ENCODE measurements around the gene ARHGEF11.
"Not testable (repeated sequence)": the region's sequence is repeated elsewhere in the genome, so short reads cannot be mapped to it uniquely, and the experiment has no call there.

ARHGEF11 gene

DNA sequence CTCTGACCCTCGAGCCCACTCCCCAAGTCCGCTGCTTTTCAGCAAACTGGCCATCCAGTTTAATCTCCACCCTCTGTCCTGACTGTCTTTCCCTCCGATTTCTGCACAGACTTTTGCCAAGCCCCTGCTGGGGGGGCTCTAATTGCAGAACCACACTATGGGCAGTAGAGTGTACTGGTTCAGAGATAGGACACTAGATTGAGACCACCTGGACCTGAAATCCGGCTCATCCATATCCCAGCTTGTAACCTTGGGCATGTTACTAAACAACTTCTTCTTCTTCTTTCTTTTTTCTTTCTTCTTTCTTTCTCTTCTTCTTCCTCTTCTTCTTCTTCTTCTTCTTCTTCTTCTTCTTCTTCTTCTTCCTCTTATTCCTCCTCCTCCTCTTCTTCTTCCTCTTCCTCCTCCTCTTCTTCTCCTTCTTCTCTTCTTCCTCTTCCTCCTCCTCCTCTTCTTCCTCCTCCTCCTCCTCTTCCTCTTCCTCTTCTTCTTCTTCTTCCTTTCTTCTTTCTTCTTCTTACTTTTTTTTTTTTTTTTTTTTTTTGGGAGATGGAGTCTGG, 117.4 kb downstream of the ARHGEF11 start:
- no peak for DNase-seq (ENCODE audit: low read depth)

DNA sequence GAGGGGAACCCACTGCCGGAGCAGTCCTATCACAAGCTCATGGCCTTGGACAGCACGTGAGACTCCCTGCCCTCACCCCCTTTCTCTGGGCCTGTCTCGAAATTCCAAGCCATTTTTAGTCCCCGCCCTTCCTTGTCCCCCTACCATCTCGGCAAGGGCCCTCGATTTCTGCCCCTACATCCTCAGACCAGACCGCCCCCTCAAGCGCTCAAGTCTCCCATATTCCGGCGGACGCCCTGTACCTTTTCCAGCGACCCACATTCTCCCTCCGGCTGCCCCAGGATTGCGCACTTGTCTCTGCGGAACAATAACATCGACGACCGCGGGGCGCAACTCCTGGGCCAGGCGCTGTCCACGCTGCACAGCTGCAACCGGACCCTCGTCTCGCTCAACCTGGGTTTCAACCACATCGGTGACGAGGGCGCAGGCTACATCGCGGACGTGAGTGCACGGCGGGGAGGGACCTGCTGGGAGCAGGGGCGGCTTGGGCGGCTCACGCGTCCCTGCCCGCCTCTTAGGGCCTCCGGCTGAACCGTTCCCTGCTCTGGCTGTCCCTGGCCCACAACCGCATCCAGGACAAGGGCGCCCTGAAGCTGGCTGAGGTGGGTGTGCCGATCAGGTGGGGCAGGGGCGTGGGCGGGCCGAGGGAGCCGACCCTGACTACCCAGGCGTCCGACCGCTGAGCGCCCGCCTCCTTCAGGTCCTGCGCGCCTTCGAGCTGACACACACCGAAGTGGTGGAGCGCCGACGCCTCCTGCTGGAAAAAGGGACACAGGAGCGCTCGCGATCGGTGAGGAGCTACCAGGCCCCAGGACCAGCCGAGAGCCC, 118.1 kb downstream of the ARHGEF11 start:
- DNase-seq (ENCODE audit: low read depth) = peak; percentile 31

DNA sequence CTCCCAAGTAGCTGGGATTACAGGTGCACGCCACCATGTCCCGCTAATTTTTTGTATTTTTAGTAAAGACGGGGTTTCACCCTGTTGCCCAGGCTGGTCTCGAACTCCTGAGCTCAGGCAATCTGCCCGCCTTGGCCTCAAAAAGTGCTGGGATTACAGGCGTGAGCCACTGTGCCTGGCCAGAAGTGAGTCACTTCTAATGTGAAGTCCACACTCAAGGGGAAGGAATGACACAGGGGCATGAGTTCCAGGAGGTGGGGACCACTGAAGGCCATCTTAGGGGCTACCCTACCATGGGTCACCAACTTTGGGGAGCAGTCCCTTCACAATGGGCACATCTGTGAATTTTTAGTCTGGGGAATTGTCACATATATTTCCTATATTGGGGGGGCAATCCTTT, 118.8 kb downstream of the ARHGEF11 start:
- DNase-seq (ENCODE audit: low read depth) = not testable (repeated sequence)

DNA sequence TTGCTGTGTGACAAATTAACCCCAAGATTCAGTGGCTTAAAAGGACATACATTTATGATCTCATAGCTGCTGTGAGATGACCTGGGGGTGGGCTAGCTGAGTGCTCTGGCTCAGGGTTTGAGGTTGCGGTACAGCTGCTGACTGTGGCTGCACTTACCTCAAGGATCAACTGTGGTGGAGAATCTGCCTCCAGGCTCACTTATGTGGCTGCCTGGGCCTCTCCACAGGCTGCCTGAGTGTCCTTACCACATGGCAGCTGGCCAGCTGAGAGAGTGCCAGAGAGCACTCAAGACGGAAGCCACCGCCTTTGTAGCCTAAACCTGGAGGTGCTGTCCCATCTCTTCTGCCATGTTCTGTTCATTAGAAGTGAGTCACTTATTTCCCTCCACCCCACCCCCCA, 119.4 kb downstream of the ARHGEF11 start:
- no peak for DNase-seq (ENCODE audit: low read depth)

DNA sequence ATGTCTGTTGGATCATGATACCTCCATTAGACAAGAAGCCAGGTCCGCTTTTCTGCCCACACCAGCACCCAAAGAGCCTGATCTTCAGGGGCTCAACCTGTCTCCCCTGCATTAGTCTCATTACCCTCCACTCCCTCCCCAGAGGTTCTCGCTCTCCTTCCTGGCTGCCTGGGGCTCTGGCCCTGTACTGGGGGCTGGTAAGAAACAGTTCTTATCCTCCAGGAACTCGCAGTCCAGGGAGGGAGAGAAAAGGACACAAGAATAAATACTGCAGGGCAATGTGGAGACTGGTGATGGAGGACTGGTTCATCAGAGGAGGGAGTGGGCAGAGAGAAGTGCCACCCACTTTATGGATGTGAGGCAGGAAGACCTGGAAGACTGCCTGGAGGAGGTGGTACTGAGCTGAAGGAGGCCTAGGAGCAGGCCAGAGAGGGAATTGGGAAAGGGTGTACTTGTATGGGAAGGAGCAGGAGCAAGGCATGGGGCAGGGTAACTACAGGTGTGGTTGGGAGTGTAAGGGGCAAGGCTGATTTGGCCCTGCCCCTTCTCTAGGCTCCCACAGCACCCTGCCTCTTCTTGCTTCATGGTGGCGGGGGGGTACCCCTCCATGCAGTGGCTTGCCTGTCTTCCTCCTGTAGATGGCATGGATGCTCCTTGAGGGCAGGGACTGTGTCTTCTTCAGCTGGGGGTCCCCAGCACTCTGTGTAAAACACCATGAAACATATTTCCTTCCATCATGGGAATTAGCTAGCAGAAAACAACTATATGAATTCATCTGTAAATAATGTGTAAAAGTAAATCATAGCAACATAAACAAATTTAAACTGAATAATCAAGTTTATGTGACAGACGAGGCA, 120.2 kb downstream of the ARHGEF11 start:
- DNase-seq (ENCODE audit: low read depth) = no peak

DNA sequence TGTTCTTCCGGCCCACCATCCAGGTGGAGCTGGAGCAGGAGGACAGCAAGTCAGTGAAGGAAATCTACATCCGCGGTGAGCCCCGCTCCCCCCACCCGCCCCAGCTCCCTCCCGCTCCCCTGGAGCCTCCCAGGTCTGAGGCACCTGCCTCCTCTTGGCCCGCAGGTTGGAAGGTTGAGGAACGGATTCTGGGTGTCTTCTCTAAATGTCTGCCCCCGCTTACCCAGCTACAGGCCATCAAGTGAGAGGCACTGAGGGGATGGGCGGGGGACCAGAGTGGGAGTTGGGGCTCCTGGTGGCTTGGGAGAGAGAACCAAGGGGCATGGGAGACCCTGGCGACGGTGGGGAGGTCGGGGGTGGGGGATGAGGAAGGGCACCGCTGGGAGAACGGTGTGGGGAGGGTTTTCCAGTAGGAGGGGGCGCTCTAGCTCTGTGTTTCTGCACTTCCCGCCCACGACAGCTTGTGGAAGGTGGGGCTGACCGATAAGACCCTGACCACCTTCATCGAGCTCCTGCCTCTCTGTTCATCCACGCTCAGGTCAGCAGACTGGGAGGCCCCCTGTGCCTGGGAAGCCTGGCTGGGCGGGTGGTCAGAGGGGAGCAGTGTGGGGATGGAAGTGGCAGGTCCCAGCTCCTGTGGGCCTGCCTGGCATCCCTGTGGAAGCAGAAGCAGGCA, 120.9 kb downstream of the ARHGEF11 start:
- no peak for DNase-seq (ENCODE audit: low read depth)

DNA sequence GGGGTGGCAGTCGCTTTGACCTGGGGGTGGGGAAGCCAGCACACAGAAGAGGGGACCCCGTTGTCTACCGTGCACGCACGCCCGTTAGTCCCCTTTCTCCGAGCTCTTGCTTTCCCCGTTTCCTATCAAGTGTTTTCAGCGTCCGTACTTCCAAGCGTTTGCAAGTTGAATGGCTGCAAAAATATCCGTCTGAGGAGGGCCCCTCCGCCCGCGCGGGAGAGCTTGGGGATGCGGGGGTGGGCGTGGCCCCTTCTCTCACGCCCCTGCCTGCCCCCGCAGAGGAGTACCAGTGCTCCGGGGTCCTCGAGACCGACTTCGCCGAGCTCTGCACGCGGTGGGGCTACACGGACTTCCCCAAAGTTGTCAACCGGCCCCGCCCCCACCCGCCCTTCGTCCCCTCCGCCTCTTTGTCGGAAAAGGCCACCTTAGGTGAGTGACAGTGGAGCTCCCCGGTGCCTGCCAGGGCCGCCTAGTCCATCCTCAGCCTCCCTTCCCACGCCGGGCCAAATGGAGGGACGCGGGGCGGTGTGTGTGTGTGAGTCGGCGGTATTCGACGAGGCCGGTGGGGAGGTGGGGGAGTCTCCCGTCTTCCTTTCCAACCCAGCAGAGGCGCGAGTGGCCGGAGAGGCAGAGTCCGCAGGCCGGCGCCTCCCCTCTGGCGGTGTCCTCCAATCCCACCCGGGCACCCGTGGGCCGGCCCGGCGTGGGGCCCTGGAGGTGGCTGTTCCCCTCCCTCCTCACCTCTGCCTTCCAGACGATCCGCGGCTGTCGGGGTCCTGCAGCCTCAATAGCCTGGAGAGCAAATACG, 121.7 kb downstream of the ARHGEF11 start:
- DNase-seq (ENCODE audit: low read depth) = no peak

DNA sequence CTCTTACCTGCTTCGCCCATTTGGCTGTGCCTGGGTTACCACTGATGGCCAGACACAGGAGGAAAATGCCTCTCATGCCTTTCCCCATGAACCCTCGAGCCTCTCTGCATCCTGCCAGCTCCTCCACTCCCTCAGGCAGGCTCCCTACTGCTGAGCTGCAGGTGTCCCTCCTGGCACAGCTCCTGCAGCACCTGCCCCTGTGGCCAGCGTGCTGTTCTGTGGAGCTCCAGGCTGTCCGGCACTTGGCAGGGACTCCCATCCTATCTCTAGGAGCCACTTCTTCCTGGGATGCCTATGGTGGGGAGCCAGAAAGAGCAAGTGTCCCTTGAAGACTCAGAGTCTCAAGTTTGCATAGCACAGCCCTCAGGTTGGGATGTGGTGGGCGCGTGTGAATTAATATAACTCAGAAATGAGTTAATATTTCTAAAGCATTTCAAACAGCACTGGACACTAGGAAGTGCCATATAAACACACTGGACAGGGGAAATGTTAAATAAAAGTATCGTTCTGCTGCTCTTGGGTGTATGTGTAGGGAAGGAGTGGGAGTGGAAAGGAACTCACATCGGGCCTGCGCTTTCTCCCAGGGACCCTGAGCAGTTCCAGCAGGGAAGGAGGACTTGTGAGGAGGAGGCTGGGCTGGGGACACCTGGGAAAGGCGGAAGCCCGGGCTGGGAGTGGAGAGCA, 122.4 kb downstream of the ARHGEF11 start:
- DNase-seq (ENCODE audit: low read depth) = no peak

DNA sequence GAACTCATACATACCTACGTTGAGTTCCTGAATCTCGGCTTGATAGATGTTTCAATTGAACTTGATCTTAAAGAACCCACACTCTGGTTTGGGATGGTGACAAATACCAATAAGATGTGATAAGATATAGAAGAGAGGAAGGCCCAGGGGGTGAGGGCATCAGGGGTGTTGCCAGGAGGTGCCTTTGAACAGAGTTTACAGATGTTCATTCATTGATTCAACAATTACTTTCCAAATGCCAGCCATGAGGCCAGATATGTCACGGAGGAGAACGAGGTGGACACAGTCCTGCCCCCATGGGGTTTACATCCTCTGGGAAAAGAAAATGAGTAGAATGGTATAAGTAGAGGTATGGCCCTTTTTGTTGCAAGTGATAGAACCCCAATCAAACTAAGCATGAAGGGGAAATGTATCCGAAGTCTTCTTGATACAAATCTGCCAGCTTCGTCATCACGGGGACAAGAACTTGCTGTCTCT, 124.5 kb downstream of the ARHGEF11 start:
- DNase-seq (ENCODE audit: low read depth) = no peak

DNA sequence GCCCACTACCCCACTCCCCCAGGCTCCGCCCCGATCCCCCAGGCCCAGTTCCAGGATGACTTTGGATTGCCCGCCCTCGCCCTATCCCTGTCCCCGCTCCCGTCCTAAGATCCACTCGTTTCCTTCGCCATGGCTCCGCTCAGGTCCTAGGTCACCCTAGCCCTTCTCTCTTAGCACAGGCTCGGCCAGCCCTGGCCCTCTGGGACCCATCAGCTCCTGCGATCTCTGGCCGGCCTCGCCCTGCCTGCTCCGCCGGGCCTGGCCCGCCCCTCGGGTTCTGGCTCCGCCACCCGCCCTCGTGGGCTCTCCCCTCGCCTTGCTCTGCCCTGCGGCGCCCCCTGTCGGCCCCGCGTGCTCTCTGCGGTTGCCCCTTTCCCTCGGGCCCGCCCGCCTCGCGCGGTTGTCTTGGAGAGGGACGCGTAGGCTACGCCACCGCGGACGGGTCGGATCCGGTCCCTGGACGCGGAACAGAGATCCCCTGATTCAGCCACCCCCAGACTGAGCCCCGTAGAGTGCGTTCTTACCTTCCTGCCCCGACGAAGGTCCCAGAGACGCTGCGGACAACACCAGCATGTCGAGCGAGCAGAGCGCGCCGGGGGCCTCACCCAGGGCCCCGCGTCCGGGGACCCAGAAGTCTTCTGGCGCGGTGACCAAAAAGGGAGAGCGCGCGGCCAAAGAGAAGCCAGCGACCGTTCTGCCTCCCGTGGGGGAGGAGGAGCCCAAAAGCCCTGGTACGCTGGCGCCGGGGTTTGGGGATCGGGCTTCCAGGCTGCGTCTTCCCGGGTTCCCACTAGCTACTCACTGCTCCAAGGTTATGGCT, 125.1 kb downstream of the ARHGEF11 start, which contains the start of gene LRRC71:
Gene LRRC71 (plus strand): TSS at position 400 of the 820 bp plus-strand sequence. CDS start 172 bp downstream, at position 572.
- DNase-seq (ENCODE audit: low read depth) = peak; percentile 30

DNA sequence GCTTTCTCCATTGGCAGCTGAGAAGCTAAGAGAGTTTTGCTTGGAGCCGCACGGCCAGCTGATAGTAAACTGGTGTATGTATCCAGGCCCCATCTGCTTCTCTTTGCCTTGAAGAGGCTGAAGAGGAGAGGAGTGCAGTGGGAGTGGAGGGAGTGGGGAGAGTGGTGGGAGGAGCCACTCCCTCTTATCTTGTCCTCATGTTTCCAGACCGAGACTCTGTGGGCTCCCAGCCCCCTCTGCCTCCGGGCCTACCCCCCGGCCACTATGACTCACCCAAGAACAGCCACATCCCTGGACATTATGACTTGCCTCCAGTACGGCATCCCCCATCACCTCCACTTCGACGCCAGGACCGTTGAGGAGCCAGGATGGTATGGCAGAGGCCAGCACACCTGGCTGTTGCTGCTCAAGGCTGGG, 131.1 kb downstream of the ARHGEF11 start:
- DNase-seq (ENCODE audit: low read depth) = no peak

DNA sequence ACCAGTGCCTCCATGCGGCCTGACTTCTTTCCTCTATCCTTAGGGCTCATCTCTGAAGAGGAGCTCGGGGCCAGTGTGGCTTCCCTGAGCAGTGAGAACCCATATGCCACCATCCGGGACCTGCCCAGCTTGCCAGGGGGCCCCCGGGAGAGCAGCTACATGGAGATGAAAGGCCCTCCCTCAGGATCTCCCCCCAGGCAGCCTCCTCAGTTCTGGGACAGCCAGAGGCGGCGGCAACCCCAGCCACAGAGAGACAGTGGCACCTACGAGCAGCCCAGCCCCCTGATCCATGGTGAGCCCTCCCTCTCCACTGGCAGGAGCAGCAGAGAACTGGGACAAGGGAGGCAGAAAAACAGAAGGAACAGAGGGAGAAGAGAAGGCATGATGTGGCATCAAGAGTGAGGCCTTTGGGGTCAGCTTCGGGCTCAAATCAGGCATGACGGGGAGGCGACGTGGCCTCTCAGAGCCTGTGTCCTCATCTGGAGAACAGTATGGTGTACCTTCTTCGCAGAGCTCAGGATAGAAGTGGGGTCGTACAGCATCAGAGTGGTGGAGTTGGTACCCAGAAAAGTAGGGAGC, 131.6 kb downstream of the ARHGEF11 start:
- no peak for DNase-seq (ENCODE audit: low read depth)

DNA sequence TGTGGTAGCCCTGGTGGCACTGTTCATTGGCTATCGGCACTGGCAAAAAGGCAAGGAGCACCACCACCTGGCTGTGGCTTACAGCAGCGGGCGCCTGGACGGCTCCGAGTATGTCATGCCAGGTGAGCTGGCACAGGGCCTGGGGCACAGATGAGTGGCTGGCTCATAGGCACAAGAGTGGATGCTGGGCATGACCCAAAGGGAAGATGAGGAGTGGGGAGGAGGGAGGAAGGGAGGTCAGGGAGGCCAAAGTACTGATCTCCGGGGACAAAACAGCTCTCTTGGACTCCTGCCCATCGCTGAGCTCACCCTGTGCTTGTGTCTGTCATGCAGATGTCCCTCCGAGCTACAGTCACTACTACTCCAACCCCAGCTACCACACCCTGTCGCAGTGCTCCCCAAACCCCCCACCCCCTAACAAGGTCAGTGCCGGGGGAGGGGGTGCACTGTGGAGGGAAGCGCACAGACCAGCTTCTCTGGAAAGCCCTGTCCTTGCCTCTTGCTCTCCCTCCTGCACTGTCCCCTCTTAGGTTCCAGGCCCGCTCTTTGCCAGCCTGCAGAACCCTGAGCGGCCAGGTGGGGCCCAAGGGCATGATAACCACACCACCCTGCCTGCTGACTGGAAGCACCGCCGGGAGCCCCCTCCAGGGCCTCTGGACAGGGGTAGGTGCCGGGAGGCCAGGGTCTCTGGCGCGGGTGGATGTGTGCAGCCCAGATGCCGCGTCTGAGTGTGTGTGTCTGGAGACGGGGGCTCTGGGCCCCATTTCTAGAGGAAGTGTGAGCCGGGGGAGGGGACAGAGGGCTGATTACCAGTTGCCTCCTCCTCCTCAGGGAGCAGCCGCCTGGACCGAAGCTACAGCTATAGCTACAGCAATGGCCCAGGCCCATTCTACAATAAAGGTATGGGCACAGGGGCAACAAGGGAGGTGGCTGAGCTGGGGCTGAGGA, 132.4 kb downstream of the ARHGEF11 start:
- DNase-seq (ENCODE audit: low read depth) = no peak

DNA sequence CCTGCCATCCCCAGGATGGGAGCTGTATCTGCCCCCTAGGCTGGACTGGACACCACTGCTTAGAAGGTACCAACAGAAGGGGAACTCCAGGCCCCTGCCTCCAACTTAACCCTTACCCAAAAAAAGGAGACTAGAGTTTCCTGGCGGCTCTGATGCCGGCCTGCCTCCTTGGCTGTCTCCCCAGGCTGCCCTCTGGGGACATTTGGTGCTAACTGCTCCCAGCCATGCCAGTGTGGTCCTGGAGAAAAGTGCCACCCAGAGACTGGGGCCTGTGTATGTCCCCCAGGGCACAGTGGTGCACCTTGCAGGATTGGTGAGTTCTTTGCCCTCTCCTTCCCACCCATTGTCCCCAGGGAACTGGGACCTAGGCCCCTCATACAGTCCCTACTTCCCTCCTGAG, 133.2 kb downstream of the ARHGEF11 start:
- no peak for DNase-seq (ENCODE audit: low read depth)

DNA sequence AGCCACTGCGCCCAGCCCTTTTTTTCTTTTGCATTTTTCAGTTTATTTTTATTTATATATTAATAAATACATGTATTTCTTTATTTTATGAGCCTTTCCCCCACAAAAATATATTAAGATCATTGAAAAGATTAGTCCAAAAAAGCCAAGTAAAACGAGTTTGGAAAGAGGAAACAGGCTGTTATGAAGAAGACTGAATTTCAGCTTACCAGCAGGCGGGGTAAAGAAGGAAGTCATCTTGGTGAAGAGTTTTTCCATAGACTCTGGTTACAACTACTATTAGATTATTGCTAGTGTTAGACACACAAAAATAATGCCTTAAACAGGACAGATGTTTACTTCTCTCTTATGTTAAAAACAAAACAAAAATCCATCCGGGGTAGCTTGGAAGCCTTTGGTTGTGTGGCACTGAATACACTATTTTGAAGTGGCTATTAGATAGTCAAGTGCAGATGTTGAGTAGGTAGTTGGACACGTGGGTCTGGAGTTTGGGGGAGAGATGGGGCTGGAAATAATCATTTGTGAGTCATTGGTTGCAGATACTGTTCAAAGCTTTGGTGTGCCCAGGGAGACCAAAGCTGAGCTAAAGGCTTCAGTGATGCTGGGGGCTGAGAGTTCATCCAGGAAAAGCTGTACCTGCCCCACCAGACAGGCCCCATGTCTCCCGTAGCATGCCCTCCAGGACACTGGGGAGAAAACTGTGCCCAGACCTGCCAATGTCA, 133.8 kb downstream of the ARHGEF11 start:
- no peak for DNase-seq (ENCODE audit: low read depth)

DNA sequence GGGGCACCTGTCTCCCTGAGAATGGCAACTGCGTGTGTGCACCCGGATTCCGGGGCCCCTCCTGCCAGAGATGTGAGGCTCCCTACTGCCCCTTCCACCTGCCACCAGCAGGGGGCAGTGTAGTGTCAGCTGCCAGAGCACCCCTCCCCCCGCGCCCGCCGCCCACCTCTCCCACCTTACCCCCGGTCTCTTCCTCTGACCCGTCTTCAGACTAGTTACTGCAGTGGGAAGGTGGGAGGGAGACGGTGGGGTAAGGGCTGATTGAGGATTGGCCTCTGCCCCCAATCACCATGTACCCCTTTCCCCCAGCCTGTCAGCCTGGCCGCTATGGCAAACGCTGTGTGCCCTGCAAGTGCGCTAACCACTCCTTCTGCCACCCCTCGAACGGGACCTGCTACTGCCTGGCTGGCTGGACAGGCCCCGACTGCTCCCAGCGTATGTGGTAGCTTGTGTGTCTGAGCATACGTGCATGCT, 135.2 kb downstream of the ARHGEF11 start:
- peak; percentile 34 for DNase-seq (ENCODE audit: low read depth)

DNA sequence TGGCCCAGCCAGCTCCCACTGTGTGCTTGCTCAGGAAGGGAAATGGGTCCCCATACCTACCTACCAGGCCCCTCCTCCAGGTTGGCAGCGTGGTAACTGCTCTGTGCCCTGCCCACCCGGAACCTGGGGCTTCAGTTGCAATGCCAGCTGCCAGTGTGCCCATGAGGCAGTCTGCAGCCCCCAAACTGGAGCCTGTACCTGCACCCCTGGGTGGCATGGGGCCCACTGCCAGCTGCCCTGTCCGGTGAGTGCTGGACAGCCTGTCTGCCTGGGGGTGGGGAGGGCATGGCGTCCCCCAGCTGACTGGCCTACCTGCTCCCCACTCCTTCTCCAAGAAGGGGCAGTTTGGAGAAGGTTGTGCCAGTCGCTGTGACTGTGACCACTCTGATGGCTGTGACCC, 135.9 kb downstream of the ARHGEF11 start:
- DNase-seq (ENCODE audit: low read depth) = no peak

All from activated gamma-delta T cell treated with anti-CD3 and anti-CD28 coated beads, Interleukin-2, amount 50 U/mL, for 16 hours (primary cell).